HEK293 (cell line): ENCODE results near the gene XPA.

Source experiments
- PATZ1 ChIP-seq: fragments of 450-650 bp; formaldehyde crosslinking; IDR thresholded peaks from 2 replicates; pipeline ENCODE4 v1.5.1; 2016; ENCODE audit warnings: missing biosample characterization, missing genetic modification characterization
- SCRT2 ChIP-seq: fragments of 450-650 bp; formaldehyde crosslinking; IDR thresholded peaks from 2 replicates; pipeline ENCODE4 v1.5.1; 2016; ENCODE audit warnings: missing biosample characterization, missing genetic modification characterization
- WT1 ChIP-seq: fragments of 450-650 bp; formaldehyde crosslinking; IDR thresholded peaks from 2 replicates; pipeline ENCODE4 v1.5.1; 2016; ENCODE audit warnings: missing biosample characterization, missing genetic modification characterization
- ZBTB1 ChIP-seq: fragments of 450-650 bp; formaldehyde crosslinking; IDR thresholded peaks from 2 replicates; pipeline ENCODE4 v1.5.1; 2016; ENCODE audit warnings: missing biosample characterization, missing genetic modification characterization
- ZBTB21 ChIP-seq: fragments of 450-650 bp; formaldehyde crosslinking; IDR thresholded peaks from 2 replicates; pipeline ENCODE4 v1.5.1; 2017; ENCODE audit warnings: missing biosample characterization, missing genetic modification characterization
- ZFP69B ChIP-seq: fragments of 450-650 bp; formaldehyde crosslinking; IDR thresholded peaks from 2 replicates; pipeline ENCODE4 v1.5.1; 2016; ENCODE audit warnings: missing biosample characterization, missing genetic modification characterization
- ZNF114 ChIP-seq: fragments of 450-650 bp; formaldehyde crosslinking; IDR thresholded peaks from 2 replicates; pipeline ENCODE4 v1.5.0; 2017; ENCODE audit warnings: missing biosample characterization, missing genetic modification characterization
- ZNF221 ChIP-seq: fragments of 450-650 bp; formaldehyde crosslinking; IDR thresholded peaks from 2 replicates; pipeline ENCODE4 v1.5.1; 2017; ENCODE audit warnings: missing biosample characterization, missing genetic modification characterization, borderline replicate concordance
- ZNF223 ChIP-seq: fragments of 450-650 bp; formaldehyde crosslinking; IDR thresholded peaks from 2 replicates; pipeline ENCODE4 v1.5.1; 2016; ENCODE audit warnings: missing biosample characterization, missing genetic modification characterization
- ZNF274 ChIP-seq, 2 experiments: fragments of 200-500 bp in 1 of 2; fragments of 450-650 bp in 1 of 2; sonication (Bioruptor generic) in 1 of 2; formaldehyde crosslinking in 1 of 2; IDR thresholded peaks; 2 replicates each; pipeline versions ENCODE4 v1.5.1 to v1.6.1; 2014 to 2016; ENCODE audit warnings: borderline replicate concordance in 1 of 2, inconsistent platforms in 1 of 2, low read length in 1 of 2, missing biosample characterization in 1 of 2, missing genetic modification characterization in 1 of 2
- ZNF280C ChIP-seq: fragments of 450-650 bp; formaldehyde crosslinking; IDR thresholded peaks from 2 replicates; pipeline ENCODE4 v1.5.1; 2016; ENCODE audit warnings: missing biosample characterization, missing genetic modification characterization
- ZNF324 ChIP-seq: fragments of 450-650 bp; formaldehyde crosslinking; IDR thresholded peaks from 2 replicates; pipeline ENCODE4 v1.5.1; 2016; ENCODE audit warnings: missing biosample characterization, missing genetic modification characterization
- ZNF366 ChIP-seq: fragments of 450-650 bp; formaldehyde crosslinking; conservative IDR thresholded peaks from 2 replicates; pipeline ENCODE4 v1.5.1; 2016; ENCODE audit warnings: missing biosample characterization, missing genetic modification characterization
- ZNF37A ChIP-seq: fragments of 450-650 bp; IDR thresholded peaks from 2 replicates; pipeline ENCODE4 v1.5.1; 2018; ENCODE audit warnings: missing biosample characterization, missing genetic modification characterization
- ZNF416 ChIP-seq: fragments of 450-650 bp; formaldehyde crosslinking; IDR thresholded peaks from 2 replicates; pipeline ENCODE4 v1.5.1; 2016; ENCODE audit warnings: missing biosample characterization, missing genetic modification characterization
- ZNF692 ChIP-seq: fragments of 450-650 bp; formaldehyde crosslinking; IDR thresholded peaks from 2 replicates; pipeline ENCODE4 v1.5.1; 2016; ENCODE audit warnings: missing biosample characterization, missing genetic modification characterization
- ZNF777 ChIP-seq: fragments of 450-650 bp; formaldehyde crosslinking; IDR thresholded peaks from 2 replicates; pipeline ENCODE4 v1.5.1; 2017; ENCODE audit warnings: missing biosample characterization, missing genetic modification characterization, borderline replicate concordance
- ZNF843 ChIP-seq: fragments of 450-650 bp; formaldehyde crosslinking; IDR thresholded peaks from 2 replicates; pipeline ENCODE4 v1.5.1; 2016; ENCODE audit warnings: missing biosample characterization, missing genetic modification characterization
- ZXDB ChIP-seq: fragments of 450-650 bp; formaldehyde crosslinking; IDR thresholded peaks from 2 replicates; pipeline ENCODE4 v1.5.1; 2016; ENCODE audit warnings: missing biosample characterization, missing genetic modification characterization
- TF ChIP-seq, protein P1 (sequence below): fragments of 450-650 bp; formaldehyde crosslinking; IDR thresholded peaks from 2 replicates; pipeline ENCODE4 v1.5.1; 2016; ENCODE audit warnings: missing biosample characterization, missing genetic modification characterization
- TF ChIP-seq, protein P2 (sequence below): fragments of 450-650 bp; formaldehyde crosslinking; IDR thresholded peaks from 2 replicates; pipeline ENCODE4 v1.5.1; 2016; ENCODE audit warnings: missing biosample characterization, missing genetic modification characterization
- TF ChIP-seq, protein P3 (sequence below): fragments of 450-650 bp; formaldehyde crosslinking; IDR thresholded peaks from 2 replicates; pipeline ENCODE4 v1.5.1; 2017; ENCODE audit warnings: missing biosample characterization, missing genetic modification characterization
- TF ChIP-seq, protein P4 (sequence below): fragments of 450-650 bp; formaldehyde crosslinking; IDR thresholded peaks from 2 replicates; pipeline ENCODE4 v1.5.1; 2016; ENCODE audit warnings: missing biosample characterization, missing genetic modification characterization, borderline replicate concordance
- TF ChIP-seq, protein P5 (sequence below): fragments of 450-650 bp; formaldehyde crosslinking; IDR thresholded peaks from 2 replicates; pipeline ENCODE4; 2016; ENCODE audit warnings: missing biosample characterization, missing genetic modification characterization

Gene XPA

DNA sequence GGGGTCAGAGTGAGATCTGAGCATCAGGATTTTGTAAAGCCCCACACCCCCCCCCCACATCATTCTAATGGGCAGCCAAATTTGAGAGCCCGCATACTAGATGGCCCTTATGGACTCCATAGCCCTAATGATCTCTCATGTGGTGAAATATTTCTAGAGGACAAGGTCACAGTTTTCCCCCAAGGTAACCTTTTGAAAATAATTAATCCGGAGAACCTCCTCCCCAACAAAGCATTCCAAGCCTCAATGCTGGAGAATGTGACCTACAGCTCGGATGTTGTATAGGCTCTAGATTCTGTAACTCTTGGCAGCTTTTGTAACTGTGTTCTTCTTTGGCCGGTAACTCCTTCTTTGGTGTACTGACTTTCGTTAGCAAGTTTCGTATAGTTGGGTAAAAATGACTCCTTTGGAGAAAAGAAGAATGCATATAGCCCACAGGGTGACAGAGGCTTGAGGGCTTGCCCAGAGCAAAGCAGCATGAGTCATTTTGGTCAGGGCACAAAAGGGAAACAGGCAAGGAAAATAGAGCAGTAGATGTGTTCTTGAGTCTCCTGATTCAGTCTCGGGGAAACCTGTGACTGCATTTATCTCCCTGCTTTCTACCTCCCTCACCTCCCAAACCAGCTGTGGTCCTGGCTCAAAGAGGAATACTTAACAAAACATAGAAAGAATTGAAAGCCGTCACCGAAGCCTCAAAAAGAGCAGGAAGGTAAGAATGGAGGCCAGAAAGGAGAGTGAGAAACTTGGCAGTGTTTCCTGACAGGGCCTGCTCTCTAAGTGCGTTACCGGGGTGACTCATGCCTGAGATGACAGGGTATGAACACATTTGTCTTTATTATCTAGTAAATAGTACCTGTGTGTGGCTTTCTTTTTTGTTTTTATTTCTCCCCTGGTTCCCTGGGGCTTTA lies 6.6 kb upstream of the XPA start (continued):
- TF ChIP-seq PATZ1 = no peak
- TF ChIP-seq ZXDB (tag by site-specific recombination) = no peak
- TF ChIP-seq, protein P1, sequence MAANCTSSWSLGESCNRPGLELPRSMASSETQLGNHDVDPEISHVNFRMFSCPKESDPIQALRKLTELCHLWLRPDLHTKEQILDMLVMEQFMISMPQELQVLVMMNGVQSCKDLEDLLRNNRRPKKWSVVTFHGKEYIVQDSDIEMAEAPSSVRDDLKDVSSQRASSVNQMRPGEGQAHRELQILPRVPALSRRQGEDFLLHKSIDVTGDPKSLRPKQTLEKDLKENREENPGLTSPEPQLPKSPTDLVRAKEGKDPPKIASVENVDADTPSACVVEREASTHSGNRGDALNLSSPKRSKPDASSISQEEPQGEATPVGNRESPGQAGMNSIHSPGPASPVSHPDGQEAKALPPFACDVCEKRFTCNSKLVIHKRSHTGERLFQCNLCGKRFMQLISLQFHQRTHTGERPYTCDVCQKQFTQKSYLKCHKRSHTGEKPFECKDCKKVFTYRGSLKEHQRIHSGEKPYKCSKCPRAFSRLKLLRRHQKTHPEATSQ (tag by site-specific recombination) = no peak
- TF ChIP-seq ZNF114 (tag by site-specific recombination) = no peak
- no peak for TF ChIP-seq ZBTB1 (tag by site-specific recombination)
- 0 out of 2 replicates have a peak, but pooled peaks have one; percentile 24 for TF ChIP-seq ZBTB21 (tag by site-specific recombination)
- peak; percentile 65 for TF ChIP-seq SCRT2 (tag by site-specific recombination)
- TF ChIP-seq ZFP69B (tag by site-specific recombination) = no peak
- no peak for TF ChIP-seq ZNF324 (tag by site-specific recombination)
- TF ChIP-seq ZNF37A (tag by site-specific recombination) = no peak
- TF ChIP-seq ZNF692 (tag by site-specific recombination) = no peak
- no peak for TF ChIP-seq ZNF280C (tag by site-specific recombination)
- no peak for TF ChIP-seq ZNF777
- TF ChIP-seq, protein P2, sequence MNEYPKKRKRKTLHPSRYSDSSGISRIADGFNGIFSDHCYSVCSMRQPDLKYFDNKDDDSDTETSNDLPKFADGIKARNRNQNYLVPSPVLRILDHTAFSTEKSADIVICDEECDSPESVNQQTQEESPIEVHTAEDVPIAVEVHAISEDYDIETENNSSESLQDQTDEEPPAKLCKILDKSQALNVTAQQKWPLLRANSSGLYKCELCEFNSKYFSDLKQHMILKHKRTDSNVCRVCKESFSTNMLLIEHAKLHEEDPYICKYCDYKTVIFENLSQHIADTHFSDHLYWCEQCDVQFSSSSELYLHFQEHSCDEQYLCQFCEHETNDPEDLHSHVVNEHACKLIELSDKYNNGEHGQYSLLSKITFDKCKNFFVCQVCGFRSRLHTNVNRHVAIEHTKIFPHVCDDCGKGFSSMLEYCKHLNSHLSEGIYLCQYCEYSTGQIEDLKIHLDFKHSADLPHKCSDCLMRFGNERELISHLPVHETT (tag by site-specific recombination) = 0 out of 2 replicates have a peak, but pooled peaks have one; percentile 43
- TF ChIP-seq ZNF366 (tag by site-specific recombination) = peak; percentile 73
- TF ChIP-seq, protein P3, sequence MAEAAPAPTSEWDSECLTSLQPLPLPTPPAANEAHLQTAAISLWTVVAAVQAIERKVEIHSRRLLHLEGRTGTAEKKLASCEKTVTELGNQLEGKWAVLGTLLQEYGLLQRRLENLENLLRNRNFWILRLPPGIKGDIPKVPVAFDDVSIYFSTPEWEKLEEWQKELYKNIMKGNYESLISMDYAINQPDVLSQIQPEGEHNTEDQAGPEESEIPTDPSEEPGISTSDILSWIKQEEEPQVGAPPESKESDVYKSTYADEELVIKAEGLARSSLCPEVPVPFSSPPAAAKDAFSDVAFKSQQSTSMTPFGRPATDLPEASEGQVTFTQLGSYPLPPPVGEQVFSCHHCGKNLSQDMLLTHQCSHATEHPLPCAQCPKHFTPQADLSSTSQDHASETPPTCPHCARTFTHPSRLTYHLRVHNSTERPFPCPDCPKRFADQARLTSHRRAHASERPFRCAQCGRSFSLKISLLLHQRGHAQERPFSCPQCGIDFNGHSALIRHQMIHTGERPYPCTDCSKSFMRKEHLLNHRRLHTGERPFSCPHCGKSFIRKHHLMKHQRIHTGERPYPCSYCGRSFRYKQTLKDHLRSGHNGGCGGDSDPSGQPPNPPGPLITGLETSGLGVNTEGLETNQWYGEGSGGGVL (tag by site-specific recombination) = 0 out of 2 replicates have a peak, but pooled peaks have one; percentile 12
- TF ChIP-seq, protein P4, sequence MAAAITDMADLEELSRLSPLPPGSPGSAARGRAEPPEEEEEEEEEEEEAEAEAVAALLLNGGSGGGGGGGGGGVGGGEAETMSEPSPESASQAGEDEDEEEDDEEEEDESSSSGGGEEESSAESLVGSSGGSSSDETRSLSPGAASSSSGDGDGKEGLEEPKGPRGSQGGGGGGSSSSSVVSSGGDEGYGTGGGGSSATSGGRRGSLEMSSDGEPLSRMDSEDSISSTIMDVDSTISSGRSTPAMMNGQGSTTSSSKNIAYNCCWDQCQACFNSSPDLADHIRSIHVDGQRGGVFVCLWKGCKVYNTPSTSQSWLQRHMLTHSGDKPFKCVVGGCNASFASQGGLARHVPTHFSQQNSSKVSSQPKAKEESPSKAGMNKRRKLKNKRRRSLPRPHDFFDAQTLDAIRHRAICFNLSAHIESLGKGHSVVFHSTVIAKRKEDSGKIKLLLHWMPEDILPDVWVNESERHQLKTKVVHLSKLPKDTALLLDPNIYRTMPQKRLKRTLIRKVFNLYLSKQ = no peak
- no peak for TF ChIP-seq ZNF221
- peak; percentile 52; the same call in 1 of the 2 replicates for TF ChIP-seq ZNF843 (tag by site-specific recombination)
- peak; percentile 23; the same call in 1 of the 2 replicates for TF ChIP-seq WT1
- TF ChIP-seq ZNF416 (tag by site-specific recombination) = no peak
- no peak for TF ChIP-seq ZNF223 (tag by site-specific recombination)
- no peak for TF ChIP-seq ZNF274 (IDR thresholded peaks at IDR 0.05; ENCODE audit: low read length)
- no peak for TF ChIP-seq ZNF274 (tag by site-specific recombination; IDR thresholded peaks at IDR 0.05; ENCODE audit: borderline replicate concordance)
- TF ChIP-seq, protein P5, sequence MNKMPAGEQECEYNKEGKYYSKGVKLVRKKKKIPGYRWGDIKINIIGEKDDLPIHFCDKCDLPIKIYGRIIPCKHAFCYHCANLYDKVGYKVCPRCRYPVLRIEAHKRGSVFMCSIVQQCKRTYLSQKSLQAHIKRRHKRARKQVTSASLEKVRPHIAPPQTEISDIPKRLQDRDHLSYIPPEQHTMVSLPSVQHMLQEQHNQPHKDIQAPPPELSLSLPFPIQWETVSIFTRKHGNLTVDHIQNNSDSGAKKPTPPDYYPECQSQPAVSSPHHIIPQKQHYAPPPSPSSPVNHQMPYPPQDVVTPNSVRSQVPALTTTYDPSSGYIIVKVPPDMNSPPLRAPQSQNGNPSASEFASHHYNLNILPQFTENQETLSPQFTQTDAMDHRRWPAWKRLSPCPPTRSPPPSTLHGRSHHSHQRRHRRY = no peak
